Measurements from ENCODE around the gene RUFY2.

RUFY2 gene

DNA sequence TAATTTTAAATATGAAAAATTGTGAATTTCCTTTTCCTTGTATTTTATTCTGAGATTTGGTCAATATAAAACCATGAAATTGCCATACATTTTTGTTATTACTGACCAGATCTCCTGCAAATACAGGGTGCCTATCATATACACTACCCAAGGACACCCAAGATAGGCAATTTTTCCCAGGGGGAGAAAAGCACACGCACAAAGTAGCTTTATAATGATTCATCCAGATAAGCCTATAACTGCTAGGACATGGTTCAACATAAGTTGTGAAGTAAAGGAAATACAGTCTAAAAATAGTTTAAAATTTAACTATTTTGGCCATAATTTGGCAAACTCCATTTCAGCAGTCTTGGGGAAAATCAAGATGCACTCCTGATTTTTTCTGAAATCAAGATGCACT, 4.8 kb downstream of the RUFY2 start (continued):
- TF ChIP-seq GLIS3 (CRISPR knock-in tag; IDR thresholded peaks at IDR 0.05) (no peak), ZNF70 (CRISPR knock-in tag; IDR thresholded peaks at IDR 0.05) (no peak), ARNTL (CRISPR knock-in tag; IDR thresholded peaks at IDR 0.05; ENCODE audit: borderline replicate concordance, low read depth) (no peak), PATZ1 (CRISPR knock-in tag; IDR thresholded peaks at IDR 0.05; ENCODE audit: borderline replicate concordance) (no peak), TOX (CRISPR knock-in tag; IDR thresholded peaks at IDR 0.05; ENCODE audit: borderline replicate concordance) (no peak), ZFP30 (CRISPR knock-in tag; IDR thresholded peaks at IDR 0.05) (no peak), ZFP3 (CRISPR knock-in tag; IDR thresholded peaks at IDR 0.05) (no peak), ZC3H10 (CRISPR knock-in tag; IDR thresholded peaks at IDR 0.05) (no peak)

- TF ChIP-seq TSHZ2 (CRISPR knock-in tag; IDR thresholded peaks at IDR 0.05) (no peak), ZC3H10 (CRISPR knock-in tag; IDR thresholded peaks at IDR 0.05) (no peak), PPARA (CRISPR knock-in tag; IDR thresholded peaks at IDR 0.05; ENCODE audit: borderline replicate concordance) (no peak), ISL1 (CRISPR knock-in tag; IDR thresholded peaks at IDR 0.05) (no peak), PATZ1 (CRISPR knock-in tag; IDR thresholded peaks at IDR 0.05; ENCODE audit: borderline replicate concordance) (no peak), ZFP3 (CRISPR knock-in tag; IDR thresholded peaks at IDR 0.05) (no peak), BACH2 (CRISPR knock-in tag; IDR thresholded peaks at IDR 0.05; ENCODE audit: borderline replicate concordance) (no peak), GLIS3 (CRISPR knock-in tag; IDR thresholded peaks at IDR 0.05) (no peak), ZNF70 (CRISPR knock-in tag; IDR thresholded peaks at IDR 0.05) (no peak), TOX (CRISPR knock-in tag; IDR thresholded peaks at IDR 0.05; ENCODE audit: borderline replicate concordance) (no peak), OSR1 (CRISPR knock-in tag; IDR thresholded peaks at IDR 0.05) (no peak), ESRRG (CRISPR knock-in tag; IDR thresholded peaks at IDR 0.05) (no peak), CREB5 (CRISPR knock-in tag; IDR thresholded peaks at IDR 0.05; ENCODE audit: low read depth) (no peak), ARNTL (CRISPR knock-in tag; IDR thresholded peaks at IDR 0.05; ENCODE audit: borderline replicate concordance, low read depth) (no peak), TCF4 (CRISPR knock-in tag; IDR thresholded peaks at IDR 0.05; ENCODE audit: borderline replicate concordance) (no peak), ZFP30 (CRISPR knock-in tag; IDR thresholded peaks at IDR 0.05) (no peak)
- TF ChIP-seq, protein P1, sequence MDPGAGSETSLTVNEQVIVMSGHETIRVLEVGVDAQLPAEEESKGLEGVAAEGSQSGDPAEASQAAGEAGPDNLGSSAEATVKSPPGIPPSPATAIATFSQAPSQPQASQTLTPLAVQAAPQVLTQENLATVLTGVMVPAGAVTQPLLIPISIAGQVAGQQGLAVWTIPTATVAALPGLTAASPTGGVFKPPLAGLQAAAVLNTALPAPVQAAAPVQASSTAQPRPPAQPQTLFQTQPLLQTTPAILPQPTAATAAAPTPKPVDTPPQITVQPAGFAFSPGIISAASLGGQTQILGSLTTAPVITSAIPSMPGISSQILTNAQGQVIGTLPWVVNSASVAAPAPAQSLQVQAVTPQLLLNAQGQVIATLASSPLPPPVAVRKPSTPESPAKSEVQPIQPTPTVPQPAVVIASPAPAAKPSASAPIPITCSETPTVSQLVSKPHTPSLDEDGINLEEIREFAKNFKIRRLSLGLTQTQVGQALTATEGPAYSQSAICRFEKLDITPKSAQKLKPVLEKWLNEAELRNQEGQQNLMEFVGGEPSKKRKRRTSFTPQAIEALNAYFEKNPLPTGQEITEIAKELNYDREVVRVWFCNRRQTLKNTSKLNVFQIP (CRISPR knock-in tag; IDR thresholded peaks at IDR 0.05; ENCODE audit: borderline replicate concordance, low read depth), result no peak
- ATAC-seq, result no peak
These were observed 10.1 kb downstream of the RUFY2 start for GRCh38 chr10:68397005-68397404.

DNA sequence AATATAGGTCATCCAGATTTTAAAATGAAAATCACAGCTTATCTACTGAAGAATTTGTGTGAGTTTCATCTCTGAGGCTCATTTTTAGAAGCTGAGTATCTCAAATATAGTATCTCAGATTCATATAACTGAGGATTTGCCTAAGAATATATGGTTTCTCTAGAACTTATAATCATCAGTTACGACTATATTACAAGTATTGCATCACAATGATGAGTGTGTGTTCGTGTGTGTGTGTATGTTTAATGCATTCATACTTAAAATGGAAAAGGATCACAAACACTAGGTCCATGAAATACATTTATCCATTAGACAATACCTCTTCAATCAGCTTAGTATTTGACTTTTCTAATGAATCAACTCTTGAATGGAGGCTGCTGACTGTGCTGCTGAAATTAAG, 21.3 kb downstream of the RUFY2 start:
- no peak for ATAC-seq

DNA sequence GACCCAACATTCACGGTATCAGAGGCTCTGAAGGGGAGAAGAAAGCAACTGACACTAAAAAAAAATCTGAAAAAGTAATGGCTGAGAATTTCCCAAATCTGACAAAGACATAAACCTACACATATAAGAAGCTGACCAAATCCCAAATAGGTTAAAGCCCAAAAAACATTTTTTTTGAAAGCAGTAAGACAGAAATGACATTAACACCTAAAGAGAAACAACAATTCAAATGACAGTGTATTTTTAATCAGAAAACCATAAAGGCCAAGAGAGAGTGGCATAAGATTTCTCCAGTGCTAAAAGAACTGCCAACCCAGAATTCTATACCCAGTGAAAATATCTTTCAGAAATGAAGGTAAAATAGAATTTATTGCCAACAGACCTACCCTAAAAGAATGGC, 35.5 kb downstream of the RUFY2 start:
- no peak for ATAC-seq
- no peak for TF ChIP-seq OSR1 (CRISPR knock-in tag; IDR thresholded peaks at IDR 0.05)
- no peak for TF ChIP-seq TCF4 (CRISPR knock-in tag; IDR thresholded peaks at IDR 0.05; ENCODE audit: borderline replicate concordance)
- TF ChIP-seq, protein P2, sequence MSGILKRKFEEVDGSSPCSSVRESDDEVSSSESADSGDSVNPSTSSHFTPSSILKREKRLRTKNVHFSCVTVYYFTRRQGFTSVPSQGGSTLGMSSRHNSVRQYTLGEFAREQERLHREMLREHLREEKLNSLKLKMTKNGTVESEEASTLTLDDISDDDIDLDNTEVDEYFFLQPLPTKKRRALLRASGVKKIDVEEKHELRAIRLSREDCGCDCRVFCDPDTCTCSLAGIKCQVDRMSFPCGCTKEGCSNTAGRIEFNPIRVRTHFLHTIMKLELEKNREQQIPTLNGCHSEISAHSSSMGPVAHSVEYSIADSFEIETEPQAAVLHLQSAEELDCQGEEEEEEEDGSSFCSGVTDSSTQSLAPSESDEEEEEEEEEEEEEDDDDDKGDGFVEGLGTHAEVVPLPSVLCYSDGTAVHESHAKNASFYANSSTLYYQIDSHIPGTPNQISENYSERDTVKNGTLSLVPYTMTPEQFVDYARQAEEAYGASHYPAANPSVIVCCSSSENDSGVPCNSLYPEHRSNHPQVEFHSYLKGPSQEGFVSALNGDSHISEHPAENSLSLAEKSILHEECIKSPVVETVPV (CRISPR knock-in tag; IDR thresholded peaks at IDR 0.05), result no peak
- TF ChIP-seq SNAI2 (CRISPR knock-in tag; IDR thresholded peaks at IDR 0.05), result no peak
- TF ChIP-seq CREB5 (CRISPR knock-in tag; IDR thresholded peaks at IDR 0.05; ENCODE audit: low read depth), result no peak
- no peak for TF ChIP-seq PPARA (CRISPR knock-in tag; IDR thresholded peaks at IDR 0.05; ENCODE audit: borderline replicate concordance)
- no peak for TF ChIP-seq PATZ1 (CRISPR knock-in tag; IDR thresholded peaks at IDR 0.05; ENCODE audit: borderline replicate concordance)

More for the DNA sequence above, 21.3 kb downstream of the RUFY2 start:
- TF ChIP-seq ZNF70 (CRISPR knock-in tag; IDR thresholded peaks at IDR 0.05) (no peak), PPARA (CRISPR knock-in tag; IDR thresholded peaks at IDR 0.05; ENCODE audit: borderline replicate concordance) (no peak), RARB (CRISPR knock-in tag; IDR thresholded peaks at IDR 0.05) (no peak), OSR1 (CRISPR knock-in tag; IDR thresholded peaks at IDR 0.05) (no peak)

All from SK-N-SH treated with all-trans-retinoic acid at 6 μM for 48 hours (cell line).